Measurements from ENCODE around the gene CHSY1.
"Not testable (repeated sequence)": the region's sequence is repeated elsewhere in the genome, so short reads cannot be mapped to it uniquely, and the experiment has no call there.

CHSY1 gene, protein sequence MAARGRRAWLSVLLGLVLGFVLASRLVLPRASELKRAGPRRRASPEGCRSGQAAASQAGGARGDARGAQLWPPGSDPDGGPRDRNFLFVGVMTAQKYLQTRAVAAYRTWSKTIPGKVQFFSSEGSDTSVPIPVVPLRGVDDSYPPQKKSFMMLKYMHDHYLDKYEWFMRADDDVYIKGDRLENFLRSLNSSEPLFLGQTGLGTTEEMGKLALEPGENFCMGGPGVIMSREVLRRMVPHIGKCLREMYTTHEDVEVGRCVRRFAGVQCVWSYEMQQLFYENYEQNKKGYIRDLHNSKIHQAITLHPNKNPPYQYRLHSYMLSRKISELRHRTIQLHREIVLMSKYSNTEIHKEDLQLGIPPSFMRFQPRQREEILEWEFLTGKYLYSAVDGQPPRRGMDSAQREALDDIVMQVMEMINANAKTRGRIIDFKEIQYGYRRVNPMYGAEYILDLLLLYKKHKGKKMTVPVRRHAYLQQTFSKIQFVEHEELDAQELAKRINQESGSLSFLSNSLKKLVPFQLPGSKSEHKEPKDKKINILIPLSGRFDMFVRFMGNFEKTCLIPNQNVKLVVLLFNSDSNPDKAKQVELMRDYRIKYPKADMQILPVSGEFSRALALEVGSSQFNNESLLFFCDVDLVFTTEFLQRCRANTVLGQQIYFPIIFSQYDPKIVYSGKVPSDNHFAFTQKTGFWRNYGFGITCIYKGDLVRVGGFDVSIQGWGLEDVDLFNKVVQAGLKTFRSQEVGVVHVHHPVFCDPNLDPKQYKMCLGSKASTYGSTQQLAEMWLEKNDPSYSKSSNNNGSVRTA

DNA sequence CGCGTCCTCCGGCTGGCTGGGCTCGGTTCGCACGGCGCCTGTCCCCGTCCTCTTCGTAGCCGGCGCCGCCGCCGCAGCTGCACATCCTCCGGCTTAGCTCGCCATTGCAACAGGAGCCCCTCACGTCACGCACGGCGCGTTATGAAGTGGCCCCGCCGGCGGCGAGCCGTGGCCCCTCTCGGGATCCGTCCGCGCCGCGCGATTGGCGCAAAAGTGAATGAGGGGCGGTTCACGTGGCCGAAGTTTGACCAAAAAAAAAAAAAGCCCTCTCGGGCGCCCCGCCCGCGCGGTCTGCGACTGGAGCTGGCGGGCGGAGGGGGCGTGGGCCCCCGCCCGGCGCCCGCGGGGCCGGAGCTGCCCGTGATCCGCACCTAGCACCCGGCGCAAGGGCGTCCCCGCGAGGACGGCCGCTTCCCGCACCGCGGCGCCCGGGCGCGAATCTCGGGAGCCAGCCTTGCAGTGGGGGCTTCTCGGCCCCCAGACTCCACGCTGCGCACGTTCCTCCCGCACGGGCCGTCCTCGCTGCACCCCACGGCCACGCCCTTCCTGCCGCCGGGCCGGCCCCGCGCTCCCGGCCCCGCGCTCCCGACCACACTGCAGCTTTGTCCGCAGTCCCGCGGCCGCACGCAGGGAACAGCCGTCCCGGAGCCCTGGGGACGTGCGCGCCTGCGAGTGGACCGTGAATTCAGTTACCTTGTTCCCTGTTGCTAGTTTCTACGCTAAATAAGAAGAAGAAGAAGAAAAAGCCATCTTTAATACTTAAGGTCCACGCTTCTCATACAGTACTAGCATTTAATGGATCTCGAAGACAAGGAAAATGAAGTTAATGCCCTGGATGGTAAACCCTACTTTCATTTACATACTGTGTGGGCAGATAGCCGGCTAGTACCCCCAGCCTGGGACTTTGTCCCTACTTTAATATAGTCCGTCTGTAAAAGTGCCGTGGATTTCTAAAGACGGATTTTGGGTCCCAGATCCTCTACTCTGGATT lies at the start of gene CHSY1:
TSS of gene CHSY1 (minus strand) at position 219 of the 991 bp plus-strand sequence. CDS start 592 bp downstream, outside the sequence.
- no peak for TF ChIP-seq JUND (IDR thresholded peaks at IDR 0.05; ENCODE audit: low read depth)
- peak; percentile 96 to 97 for DNase-seq (ENCODE audit: low read depth in 1 of 2, low spot score in 1 of 2)
- in situ Hi-C loops (cut with HindIII; ENCODE audit: low pct_unique_long_range_greater_than_20kb, low sequenced_read_pairs) = no loop called here

DNA sequence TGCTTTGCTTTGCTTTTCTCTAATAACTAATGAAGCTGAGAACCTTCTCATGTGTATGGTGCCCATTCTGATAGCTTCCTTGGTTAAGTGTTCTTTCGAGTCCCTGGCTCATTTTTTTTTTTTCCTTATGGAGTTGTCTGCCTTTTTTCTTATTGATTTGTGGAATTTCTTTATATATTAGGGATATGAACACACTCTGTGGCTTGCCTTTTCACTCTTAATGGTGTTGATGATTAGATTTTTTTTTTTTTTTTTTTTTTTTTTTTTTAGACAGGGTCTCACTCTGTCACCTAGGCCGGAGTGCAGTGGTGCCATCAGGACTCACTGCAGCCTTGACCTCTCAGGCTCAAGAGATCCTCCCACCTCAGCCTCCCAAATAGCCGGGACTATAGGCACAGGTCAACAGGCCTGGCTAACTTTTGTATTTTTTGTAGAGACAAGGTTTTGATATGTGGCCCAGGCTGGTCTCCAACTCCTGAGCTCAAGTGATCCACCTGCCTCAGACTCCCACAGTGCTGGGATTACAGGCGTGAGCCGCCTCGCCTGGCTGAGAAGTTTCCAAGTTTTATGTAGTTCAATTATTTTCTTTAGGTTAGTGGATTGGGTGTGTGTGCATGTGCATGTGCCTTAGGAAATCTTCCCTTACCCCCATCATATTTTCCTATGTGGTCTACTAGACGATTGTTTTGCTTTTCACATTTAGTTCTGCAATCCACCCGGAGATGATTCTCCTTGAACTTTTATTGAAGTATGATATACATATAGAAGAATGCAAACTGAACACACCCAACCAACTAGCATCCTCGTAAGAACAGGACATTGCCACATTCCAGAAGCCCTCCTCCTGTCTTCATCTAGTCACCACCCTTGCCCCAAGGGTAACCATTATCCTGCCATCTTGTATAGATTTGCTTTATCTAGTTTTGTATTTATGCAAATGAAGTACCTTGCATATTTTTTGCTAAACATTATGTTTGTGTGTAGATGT lies 44.9 kb upstream of the CHSY1 start:
- in situ Hi-C loops (cut with HindIII; ENCODE audit: low pct_unique_long_range_greater_than_20kb, low sequenced_read_pairs) = no loop called here
- DNase-seq (ENCODE audit: low read depth in 1 of 2, low spot score in 1 of 2) = no peak
- no peak for TF ChIP-seq JUND (IDR thresholded peaks at IDR 0.05; ENCODE audit: low read depth)

DNA sequence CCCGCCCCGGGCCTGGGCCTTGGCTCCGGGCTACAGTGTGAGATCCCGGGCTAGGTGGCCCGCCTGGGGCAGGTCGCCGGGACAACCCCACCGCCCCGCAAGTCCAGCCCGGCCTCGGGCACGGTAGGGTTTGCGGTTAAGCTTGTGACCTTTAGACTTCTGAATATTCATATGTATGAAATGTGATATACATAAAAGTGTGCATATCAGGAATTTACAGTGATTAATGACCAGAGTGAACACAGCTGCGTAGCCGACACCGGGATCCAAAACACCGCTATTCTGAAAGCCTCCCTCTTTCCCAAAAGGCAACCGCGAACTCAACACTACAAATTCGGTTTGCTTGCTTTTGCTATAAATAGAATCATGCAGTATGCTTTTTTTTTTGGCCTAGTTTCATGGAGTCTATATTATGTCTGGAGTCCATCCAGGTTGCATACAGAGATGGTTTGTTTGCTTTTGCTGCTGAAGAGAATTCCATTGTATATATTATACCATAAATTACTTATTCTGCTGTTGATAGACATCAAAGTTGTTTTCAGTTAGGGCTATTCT lies 43.8 kb upstream of the CHSY1 start:
- no peak for TF ChIP-seq JUND (IDR thresholded peaks at IDR 0.05; ENCODE audit: low read depth)
- peak in 1 of 2 experiments; percentile 30 for DNase-seq (ENCODE audit: low read depth in 1 of 2, low spot score in 1 of 2)
- in situ Hi-C loops (cut with HindIII; ENCODE audit: low pct_unique_long_range_greater_than_20kb, low sequenced_read_pairs) = no loop called here

DNA sequence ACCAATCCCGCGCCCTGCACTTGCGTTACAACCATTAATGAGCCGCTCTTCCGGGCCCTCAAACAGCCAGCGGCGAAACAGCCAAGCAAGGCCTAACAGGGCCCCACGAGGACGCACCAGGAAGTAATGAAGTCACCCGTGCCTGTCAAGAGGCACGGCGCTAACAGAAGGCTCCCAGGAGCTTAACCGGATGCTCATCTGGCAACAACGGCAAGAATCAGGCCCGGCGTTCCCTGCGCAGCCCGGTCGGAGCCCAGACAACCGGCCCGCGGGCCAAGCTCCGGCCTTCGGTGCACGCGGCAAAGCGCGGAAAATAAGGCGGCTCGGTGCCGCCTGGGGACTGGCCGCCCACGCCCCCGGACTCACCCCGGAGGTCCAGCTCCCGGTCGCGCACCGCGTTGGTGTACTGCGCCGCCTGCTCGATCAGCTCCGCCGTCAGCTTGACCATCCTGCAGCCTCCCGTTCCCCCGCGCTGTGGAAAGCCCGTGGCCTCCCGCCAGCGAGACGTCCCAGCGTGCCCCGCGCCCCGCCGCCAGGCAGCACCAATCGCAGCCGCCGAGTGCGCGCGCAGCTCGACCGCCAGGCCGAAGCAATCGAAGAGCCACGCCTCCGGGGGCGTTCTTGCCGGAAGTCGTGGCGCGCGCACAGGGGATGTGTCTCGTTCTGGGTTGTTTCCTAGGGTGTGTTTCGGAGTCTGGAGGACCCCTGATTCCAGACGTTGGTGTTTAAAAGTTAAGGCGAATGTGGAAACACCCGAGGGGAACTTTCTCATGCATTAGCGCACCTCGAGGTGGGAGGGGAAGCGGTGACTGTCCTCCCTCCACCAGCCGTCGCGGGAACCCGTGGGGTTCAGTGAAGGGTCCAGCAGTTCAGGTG lies 43.1 kb upstream of the CHSY1 start, which contains the start of gene SNRPA1:
TSS of gene SNRPA1 (minus strand) at position 518 of the 876 bp plus-strand sequence. CDS start at position 448, 70 bp downstream.
- DNase-seq (ENCODE audit: low read depth in 1 of 2, low spot score in 1 of 2) = peak; percentile 79 to 95
- TF ChIP-seq JUND (IDR thresholded peaks at IDR 0.05; ENCODE audit: low read depth) = no peak
- in situ Hi-C loops (cut with HindIII; ENCODE audit: low pct_unique_long_range_greater_than_20kb, low sequenced_read_pairs) = no loop called here

DNA sequence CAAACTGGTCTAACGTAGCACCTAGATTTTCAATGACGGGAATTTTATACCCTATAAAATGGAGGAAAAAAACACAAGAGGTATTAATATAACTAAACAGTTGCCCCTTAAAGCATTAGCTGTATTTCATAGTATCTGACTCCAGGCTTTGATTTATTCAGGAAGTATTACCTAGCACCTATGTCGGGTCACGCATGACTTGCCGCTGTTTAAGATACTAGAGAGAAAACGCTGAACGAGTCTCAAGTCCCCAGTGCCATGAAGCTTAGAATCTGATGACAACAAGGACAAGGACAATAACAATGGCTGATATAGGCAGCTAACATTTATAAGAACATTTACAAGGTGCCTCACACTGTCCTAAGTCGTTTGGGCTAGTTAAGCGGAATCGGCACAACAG lies 41.3 kb upstream of the CHSY1 start:
- in situ Hi-C loops (cut with HindIII; ENCODE audit: low pct_unique_long_range_greater_than_20kb, low sequenced_read_pairs) = no loop called here
- no peak for TF ChIP-seq JUND (IDR thresholded peaks at IDR 0.05; ENCODE audit: low read depth)
- no peak for DNase-seq (ENCODE audit: low read depth in 1 of 2, low spot score in 1 of 2)

DNA sequence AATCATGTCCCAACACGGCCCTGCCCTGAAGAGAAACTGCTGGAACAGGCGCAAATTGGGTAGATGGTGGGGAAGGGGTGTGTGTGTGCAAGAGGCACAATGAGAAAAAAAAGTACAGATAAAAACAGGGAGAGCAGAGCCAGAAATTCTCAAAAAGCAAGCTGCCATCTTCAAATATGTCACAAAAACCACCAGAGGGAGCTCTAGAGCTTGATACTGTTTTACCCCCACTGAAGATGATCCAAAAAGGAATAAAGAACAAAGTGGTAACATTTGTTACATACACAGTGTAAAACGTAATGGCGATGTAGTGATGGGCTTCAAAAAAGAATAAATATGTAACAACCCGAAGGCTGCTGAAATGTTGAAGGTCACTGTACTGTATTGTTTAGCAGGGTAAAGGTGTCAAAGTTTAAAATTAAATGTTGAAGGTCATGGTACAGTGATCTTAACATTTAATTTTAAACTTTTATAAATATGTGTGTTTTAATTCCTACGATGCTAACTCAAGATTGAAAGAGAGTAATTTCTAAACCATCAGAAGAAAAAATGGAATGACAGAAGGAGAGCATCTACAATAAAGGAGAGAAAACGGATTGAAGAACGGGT lies 37.2 kb upstream of the CHSY1 start:
- in situ Hi-C loops (cut with HindIII; ENCODE audit: low pct_unique_long_range_greater_than_20kb, low sequenced_read_pairs) = no loop called here
- TF ChIP-seq JUND (IDR thresholded peaks at IDR 0.05; ENCODE audit: low read depth) = no peak
- DNase-seq (ENCODE audit: low read depth in 1 of 2, low spot score in 1 of 2) = peak; percentile 44 to 70

DNA sequence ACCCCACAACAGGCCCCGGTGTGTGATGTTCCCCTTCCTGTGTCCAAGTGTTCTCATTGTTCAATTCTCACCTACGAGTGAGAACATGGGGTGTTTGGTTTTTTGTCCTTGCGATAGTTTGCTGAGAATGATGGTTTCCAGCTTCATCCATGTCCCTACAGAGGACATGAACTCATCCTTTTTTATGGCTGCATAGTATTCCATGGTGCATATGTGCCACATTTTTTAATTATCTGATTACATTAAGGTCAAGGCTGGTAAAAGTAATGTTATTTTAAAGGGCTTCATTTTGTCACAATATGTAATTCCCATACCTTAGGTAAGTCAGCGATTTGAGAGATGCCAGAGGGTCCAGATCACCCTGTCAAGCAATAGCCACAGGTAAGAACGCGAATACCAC lies 35.5 kb upstream of the CHSY1 start:
- in situ Hi-C loops (cut with HindIII; ENCODE audit: low pct_unique_long_range_greater_than_20kb, low sequenced_read_pairs) = not testable (repeated sequence)

DNA sequence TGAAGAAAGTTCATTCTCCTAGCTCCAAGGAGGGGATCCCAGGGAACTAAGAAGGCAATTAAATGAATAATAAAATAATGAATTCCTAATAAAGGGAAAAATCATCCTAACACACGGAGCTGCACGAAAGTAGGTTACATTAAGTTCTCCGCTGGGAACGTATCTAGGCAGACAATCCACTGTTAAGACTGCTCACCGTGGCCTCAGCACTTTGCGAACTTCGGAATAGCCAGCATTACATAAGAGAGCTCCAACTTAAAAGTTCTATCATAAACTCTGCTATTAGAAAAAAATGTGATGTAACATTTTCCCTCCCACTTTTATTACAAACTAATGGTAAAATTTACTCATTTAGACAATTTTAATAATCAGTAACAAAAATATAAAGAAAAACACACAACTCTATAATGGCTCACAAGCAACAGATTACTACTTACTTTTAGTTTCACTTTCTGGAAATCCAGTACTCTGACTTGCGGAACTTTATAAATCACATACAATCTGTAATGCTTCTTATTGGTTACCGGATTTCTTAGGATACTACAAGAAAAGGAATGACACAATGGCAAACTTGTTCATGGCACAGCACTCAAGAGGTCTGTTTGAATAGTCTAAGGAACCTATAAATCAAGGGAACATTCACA lies 34.7 kb upstream of the CHSY1 start:
- TF ChIP-seq JUND (IDR thresholded peaks at IDR 0.05; ENCODE audit: low read depth) = no peak
- DNase-seq (ENCODE audit: low read depth in 1 of 2, low spot score in 1 of 2) = no peak
- in situ Hi-C loops (cut with HindIII; ENCODE audit: low pct_unique_long_range_greater_than_20kb, low sequenced_read_pairs) = no loop called here

More for the DNA sequence above, 35.5 kb upstream of the CHSY1 start:
- not testable (repeated sequence) for DNase-seq (ENCODE audit: low read depth in 1 of 2, low spot score in 1 of 2)

DNA sequence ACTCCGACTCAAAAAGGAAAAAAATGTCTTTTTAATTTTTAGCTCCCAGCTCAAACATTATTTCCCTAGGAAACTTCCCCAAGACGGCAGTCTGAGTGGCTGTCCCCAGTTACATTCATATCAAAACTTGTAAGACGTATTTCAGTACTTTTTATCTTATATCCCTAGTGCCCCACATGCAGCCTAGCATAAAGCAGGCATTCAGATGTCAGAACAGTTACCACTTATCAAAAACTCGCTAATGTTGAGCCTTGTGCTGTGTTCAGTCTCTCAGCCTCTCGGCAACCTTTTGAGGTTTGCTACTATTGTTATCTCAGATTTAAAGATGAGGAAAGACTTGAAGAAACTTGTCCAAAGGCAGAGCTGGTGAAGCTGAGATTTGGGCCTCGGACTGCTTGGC lies 32.1 kb upstream of the CHSY1 start:
- no peak for DNase-seq (ENCODE audit: low read depth in 1 of 2, low spot score in 1 of 2)
- TF ChIP-seq JUND (IDR thresholded peaks at IDR 0.05; ENCODE audit: low read depth) = no peak
- in situ Hi-C loops (cut with HindIII; ENCODE audit: low pct_unique_long_range_greater_than_20kb, low sequenced_read_pairs) = no loop called here

Data from T47D (cell line).